Fibroblast of upper back skin (primary cell): ENCODE measurements around the gene B3GALT5.

Source experiments
- DNase-seq: peaks from one replicate; pipeline ENCODE4 v3.0.0-alpha.2; 2013

B3GALT5 gene

DNA sequence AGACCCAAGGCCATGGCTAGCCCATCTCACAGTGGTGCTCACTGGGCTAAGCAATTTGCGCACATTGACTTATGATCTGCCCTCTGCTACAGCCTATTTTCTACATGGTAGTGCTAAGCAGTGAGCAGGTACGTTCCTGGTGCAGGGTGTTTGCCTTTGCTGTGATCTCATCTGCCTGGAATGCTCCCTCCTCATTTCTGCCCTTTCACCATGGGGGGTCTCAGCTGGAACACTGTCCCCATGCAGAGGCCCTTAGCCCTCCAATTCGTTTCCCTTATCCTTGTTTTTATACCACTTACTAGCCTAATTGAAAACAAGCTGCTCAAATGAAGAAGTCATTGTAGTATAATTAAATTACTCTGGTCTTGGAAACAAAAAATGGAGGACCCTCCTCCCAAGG is 2.0 kb upstream of the B3GALT5 start:
- DNase-seq, result no peak

DNA sequence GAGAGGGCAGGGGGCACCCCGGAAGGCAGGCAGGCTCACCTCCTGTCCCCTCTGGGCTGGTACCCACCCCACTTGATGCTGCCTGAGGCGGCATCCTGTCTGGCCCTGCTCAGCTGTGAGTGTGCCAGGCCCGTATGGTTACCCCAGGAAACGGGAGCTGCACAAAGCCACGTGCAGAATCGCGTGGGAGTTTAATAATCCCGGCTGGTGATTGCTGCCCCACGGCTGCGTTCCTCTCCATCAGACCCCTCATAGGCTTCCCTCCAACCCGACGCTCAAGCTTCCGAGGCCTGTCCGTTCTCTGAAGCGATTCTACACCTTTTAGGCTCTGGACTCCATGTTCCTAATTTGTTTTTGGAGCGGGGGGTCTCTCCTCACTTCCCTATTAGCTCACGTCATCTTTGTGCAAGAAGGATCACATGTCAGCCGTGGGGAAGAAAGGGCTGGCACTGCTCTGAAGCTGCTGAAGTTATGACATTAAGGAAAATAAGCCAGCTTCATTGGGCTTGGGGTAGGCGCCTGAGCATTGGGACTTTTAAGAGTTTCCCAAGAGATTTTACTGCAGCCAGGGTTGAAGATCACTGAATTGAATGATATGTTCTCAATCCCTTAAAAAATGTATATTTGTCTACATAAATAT is 1.1 kb upstream of the B3GALT5 start:
- no peak for DNase-seq

DNA sequence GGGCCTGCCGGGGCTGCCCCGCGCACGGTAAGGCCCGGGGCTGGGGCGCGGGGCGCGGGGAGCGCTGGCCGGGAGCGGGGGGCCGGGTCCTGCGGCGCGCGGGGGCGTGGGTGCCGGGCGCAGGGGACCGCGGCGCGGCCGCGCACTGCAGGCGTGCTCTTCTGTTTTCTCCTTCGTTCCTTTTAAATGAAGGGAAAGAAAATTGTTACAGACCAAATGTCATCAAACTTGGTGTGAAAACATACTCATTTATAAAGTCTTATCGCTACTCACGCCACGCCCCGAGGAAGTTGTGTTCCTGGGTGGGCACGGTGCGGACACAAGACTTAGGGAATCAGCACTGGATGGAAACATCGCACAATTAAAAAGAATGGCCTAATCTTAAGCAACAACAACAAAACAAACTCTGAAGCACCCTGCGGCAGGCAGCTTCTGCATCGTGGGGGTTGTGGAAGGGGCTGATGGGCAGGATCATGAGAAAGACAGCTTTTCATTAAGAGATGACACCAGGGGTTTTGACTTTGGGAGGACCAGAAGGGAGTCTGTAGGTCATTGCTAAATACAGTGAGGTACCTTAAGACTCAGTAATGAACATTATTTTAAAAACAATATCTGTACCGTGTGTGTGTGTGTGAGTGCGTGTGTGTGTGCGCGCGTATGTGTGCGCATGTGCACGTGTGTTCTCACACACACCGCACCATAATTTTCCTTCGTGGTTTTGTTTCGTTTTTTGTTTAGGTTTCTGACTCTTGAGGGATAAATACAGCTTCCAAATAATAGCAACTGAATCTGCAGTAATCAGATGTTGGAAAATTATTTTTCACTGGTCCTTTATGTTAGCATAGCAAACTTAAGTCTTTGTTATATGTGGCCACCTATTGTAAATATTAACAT is 548 bp downstream of the B3GALT5 start:
- no peak for DNase-seq

DNA sequence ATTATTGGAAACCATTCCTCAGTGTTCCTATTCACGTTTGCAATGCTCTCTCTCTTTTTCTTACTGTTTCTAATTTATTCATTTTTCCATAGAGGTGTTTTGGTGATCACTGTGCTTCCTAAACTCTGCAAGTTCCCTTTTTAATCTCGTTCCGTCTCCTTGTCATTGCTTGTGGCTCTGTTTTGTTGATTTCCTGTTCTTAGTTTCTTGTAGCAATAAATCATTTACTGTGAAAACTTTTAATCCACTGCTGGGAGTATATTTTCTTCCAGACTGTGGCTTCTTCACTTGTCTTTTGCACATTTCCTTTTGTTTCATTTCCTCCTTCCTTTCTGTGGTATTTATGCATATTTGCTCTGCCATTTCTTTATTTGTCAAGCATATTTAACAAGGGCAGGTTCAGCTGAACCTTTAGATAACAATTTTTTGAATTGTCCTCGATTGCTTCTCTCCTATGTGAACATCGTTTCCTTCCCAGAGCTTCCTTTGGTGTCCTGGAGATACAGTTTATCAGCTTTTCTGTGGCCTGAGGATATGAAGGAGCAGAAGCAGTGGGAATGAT is 3.6 kb downstream of the B3GALT5 start:
- DNase-seq, result no peak

DNA sequence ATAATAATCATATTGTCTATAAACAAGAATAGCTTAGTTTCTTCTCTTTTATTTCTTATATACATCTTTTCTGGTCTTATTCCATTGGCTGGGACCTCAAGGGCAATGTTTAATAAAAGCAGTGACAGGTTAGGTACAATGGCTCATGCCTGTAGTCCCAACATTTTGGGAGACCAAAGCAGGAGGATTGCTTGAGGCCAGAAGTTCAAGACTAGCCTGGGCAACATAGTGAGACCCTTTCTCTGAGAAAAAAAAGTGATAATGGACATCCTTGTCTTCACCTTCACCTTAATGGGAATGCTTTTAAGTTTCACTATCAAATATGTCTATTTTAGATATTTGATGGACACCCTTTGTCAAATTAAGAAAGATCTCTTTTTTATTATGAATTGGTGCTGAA is 8.1 kb downstream of the B3GALT5 start:
- no peak for DNase-seq

DNA sequence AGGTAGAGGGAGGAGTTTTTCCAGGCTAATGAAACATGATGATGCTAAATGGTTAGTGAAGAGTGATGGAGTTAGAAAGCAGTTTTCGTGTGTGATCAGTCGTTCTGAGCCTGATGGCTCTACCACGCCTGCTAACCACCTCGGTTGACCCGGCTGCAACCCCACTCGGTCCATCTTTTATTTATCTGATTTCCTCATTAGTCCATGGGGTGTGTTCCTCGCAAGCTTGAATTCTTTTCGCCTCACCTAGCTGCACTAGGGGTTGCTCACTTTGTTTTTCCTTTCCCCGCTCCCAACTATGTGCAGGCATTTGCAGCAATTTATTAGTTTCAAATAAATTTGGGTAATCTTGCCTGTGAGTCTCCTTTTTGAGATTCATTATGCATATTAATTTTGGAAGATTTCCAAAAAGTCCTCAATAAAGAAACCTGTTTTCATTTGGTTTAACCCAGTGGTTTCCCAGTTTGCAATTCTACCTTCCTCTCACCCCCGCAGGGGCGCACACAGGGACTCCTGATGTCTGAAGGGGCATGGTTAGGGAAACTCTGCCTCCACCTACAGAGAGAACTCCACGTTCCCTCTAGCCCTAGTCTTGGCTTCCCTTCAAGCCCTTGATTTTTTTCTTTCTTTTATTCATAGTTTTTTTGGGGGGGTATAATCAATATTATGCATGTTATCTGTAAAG is 12.6 kb downstream of the B3GALT5 start:
- no peak for DNase-seq

DNA sequence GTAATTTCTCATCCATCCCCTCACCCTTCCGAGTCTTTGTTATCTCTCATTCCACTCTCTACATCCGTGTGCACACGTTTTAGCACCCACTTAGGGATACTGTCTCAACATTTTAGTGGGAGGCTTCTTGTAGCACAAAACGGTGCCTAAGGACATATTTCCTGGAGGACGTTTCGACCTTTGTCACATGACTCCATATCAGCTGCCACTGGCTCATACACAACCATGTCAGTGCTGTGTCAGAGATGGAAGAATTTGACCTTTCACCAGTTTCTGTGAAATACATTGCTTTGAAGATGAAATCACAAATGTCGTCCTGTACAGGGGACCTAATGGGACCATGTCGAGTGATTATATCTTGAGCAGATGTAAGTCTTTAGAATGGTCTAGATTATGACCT is 15.6 kb downstream of the B3GALT5 start:
- DNase-seq, result no peak

DNA sequence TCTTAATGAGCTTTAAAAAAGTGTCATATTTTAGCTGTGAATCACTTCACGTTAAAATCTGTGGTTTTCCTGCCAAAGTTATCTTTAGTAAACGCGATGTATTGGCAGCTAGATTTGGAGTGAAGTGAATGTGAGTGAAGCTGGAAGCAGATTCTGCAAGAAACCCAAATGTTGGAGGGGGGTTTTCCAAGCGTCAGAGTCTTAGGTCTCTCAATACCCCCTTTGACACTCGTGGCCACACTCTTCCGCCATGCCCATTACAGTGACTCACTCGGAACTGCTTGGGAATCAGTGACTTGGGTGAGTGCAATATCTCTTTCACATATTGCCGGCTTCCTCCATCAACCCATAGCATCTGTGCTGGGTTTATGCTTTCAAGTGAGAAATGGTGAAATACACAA is 17.5 kb downstream of the B3GALT5 start:
- peak; percentile 78 for DNase-seq

DNA sequence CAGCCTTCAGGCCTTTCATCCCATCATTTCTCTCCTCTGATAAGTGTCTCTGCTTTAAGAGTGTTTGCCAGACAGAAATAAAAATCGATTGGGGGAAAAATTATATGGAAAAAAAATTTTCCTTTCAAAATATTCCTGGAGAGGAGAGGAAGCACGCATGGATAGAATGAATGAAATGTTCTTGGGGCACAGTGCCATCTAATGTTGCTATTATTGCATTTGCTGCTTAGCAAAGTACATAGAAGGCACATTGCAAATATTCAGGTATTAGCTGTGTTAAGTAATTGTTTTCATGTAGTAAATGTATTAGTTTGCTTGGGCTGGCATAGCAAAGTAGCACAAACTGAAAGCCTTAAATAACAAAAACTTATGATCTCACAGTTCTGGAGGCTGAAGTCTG is 18.1 kb downstream of the B3GALT5 start:
- DNase-seq, result peak; percentile 39

DNA sequence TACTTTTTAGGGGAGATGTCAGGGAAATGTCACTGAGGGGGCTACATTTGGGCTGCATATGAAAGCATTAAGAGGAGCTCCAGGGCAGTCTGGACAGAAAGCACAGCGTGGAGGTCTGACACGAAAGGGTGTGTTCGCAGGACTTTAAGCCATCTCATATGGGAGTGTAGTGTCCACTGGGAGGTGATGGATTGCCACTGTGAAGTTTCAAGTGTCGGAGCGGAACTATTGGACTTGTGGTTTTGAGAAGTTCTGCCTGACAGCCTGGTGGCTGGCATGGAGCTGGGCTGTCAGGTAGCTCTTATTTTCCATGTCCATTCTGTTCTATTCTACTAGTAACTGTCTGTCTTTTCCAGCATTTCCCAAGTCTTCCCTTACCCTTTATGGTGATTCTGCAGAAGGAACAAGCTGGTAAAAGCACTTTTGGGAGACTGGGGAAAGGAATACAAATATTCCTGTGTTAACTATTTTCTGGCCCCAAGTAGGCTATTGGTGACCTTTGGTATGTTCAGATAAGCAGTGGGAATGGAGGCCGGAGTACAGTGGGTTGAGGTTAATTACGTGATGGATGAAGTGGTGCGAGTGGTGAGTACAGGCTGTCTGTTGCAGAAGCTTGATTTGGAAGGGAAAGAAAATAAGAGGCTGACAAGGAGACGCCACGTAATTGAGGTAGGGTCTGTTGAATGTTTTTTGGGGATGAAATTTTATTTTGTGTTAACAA is 19.3 kb downstream of the B3GALT5 start:
- no peak for DNase-seq

DNA sequence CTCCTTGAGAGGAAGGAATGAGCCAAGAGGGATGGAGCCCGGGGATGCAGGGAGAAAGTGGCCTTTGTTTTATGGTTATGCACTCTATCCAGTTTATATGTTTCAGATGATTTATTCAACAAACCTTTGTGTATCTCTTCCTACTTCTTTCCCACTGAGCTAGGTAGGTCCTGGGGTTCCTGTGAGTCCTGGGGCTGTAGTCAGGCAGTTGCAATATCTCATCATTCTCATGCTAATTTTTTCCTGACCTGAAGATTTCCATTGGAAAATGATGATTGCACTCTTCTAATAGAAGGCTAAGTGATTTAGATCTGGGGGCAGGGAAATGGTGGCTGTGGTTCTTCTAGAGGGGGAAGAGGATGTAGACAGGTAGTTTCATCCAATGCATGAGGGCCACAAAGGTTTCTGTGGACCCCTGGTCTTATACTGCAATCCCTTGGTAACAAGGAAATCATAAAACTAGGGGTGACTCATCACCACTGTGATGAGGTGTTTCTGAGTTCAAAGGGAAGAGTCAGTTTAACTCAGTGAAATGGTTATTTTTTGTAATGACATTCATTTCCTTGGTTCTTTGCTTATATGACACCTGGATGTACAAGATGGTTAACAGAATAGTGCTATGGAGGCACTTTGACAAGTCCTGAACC is 20.2 kb downstream of the B3GALT5 start:
- peak; percentile 78 for DNase-seq

DNA sequence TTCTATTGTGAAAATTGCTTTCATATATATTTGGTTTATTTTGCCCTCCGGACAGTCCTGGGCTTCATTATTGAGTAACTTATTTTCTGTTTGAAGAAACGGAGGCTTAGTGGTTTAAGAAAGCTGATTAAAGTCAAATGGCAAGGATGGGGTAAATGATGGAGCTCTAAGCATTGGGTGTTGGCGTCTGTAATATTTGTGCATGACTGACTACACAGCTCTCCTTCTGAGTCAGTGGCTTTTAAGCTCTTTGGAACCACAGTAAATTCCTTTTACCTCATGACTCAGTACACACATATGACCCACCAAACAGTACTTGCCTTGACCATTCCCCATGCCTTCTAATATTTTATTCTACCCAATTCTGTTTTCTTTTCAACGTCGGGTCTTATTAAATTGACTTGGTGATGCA is 21.0 kb downstream of the B3GALT5 start:
- DNase-seq, result peak; percentile 97

DNA sequence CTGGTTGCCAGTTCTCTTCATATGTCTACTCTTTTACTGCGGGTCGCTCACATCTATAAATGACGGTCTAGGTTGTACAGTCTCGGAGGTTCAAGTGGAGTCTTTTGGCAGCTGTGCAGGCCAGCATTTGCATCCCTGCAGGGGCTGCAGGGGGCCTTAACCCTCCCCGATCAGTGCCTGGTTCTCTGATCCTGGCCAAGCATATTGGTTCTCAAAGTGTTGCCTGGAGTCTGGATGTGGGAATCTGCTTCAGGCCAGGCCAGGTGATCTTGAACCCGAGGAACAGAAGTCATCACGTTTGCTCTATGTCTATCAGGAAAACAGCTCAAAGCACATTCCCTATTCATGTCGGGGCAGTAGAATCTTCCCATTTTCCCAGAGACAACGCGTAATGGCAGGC is 21.8 kb downstream of the B3GALT5 start:
- no peak for DNase-seq

DNA sequence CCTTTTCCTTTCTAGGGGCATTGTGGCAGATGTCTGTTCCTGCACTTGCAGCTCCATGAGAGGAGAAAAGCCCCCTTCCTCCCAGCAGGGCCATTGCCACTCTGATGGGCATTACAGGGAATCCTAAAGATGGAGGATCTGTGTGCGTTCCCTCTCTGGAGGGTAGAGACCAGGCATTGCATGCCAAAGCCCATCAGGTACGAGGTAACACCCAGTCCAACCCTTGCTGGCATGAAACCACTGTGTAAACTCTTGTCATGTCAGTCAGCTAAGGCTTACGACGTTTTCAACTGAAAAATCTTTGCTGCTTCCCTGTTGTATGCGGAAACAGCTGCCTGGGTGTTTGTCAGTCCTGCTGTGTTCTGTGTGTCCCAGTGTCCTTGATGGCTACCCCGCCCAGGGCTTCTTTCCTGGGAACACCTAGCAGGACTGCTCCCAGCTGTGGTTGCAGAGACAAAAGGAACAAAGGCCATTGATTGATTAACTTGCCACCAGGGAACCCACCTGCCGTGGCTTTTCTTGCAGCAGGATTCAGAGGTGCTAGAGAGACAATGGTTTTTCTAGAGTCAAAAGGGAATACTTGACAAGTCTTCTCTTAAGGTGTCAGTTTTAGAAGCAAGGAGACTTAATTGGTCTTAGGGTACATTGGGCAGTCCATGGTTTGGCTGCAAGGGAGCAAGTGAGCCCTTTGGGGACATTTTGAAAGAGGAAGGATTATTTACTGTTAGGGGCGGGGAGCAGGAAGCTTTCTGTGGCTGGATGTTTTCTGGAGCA is 24.6 kb downstream of the B3GALT5 start:
- no peak for DNase-seq

DNA sequence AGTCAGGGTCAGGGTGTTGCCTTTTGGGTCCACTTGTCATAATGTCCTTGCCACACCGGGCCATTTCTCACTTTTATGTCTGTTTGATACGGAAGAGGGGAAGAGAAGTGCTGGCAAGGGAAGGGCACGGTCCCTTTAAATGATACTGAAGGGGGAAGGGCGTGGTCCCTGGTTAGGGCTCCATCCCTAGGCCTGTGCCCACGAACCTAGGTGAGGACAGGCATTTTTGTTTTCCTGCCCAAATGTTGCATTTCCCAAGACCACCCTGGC is 25.2 kb downstream of the B3GALT5 start:
- DNase-seq, result no peak

DNA sequence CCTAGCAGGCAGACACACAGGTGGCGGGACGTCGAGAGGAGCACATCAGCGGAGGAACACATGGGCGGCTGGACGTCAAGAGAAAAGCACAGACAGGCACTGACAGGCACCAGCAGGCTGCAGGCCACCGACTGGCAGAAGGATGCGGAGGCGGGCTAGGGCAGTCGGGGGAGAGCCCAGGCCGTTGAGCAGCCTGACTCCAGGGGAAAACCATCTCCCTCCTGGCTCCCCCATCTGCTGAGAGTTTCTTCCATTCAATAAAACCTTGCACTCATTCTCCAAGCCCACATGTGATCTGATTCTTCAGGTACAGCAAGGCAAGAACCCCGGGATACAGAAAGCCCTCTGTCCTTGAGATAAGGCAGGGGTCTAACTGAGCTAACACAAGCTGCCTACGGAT is 25.5 kb downstream of the B3GALT5 start:
- no peak for DNase-seq

DNA sequence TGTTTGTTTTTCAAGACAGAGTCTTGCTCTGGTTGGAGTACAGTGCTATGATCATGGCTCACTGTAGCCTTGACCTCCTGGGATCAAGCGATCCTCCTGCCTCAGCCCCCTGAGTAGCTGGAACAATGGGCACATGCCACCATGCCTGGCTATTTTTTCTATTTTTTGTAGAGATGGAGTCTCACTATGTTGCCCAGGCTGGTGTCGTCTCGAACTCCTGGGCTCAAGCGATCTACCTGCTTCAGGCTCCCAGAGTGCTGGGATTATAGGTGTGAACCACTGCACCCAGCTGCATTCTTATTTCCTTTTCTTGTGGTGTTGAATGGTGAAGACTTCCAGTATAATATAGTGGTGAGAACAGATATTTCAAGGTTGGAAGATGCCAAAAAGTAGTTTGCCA is 28.0 kb downstream of the B3GALT5 start:
- no peak for DNase-seq

DNA sequence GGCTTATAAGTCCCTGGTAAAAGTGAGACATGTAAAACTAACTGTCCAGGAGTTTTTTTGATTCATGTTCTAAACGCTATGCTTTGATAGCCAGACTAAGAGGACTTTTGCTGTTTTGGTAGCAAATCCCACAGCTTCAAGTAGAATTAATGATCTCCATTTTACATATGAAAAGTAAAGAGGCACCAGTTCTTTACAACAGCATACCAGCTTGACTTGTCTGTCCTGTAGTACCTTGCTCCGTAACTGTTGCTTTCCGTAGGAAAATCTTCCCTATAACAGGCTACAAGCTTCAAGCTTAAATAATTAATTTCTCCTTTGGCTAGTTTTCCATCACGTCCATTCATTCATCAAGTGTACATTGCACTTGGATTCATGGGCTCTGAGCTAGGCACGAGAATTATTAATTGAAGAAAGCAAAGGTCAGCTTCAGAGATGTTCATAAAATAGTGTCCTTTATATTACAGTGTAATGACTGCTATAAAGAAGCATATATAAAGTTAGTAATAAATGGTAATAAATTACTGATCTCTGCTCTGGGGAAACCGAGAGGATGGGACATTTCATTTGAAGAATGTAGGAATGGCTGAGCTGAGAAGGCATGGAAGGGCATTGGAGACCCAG is 29.2 kb downstream of the B3GALT5 start:
- DNase-seq, result no peak

DNA sequence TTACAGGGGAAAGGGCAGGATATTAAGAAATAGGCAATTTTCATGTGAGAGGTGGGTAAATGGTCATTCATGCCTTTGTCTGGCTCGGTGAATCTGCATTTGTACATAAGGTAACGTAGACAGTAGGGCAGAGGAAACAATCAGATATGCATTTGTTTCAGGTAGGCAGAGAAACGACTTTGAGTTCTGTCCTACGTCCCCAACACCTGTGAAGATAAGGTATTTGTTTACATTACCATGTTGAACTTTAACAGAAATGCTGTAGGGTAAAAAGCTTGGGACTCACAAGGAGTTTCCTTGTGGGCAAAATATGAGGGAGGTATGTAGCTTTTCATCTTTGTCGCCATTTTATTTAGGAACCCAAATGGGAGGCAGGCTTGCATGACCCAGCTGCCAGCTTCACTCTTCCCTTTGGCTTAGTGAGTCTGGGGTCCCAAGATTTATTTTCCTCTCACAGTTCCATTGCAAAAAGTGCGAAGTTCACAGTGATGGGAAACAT is 31.4 kb downstream of the B3GALT5 start:
- no peak for DNase-seq

DNA sequence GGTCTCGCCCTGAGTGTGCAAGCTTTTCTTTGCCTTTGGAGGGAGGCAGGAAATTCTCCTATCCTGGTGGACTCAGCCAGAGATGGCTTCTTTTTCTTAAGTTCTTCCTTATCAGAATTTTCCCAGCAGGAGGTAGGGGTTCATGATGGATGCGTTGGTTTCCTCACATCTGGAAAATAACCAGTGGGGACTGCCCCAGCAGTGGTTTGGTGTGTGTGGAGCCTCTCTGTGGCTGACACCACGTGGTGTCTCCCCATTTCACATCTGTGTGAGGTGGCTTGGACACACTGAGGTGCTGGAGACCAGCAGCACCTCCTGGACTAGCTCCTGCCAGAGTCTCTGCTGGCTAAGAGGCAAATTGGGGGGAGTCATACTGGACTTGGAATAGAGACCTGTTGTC is 32.6 kb downstream of the B3GALT5 start:
- DNase-seq, result no peak

DNA sequence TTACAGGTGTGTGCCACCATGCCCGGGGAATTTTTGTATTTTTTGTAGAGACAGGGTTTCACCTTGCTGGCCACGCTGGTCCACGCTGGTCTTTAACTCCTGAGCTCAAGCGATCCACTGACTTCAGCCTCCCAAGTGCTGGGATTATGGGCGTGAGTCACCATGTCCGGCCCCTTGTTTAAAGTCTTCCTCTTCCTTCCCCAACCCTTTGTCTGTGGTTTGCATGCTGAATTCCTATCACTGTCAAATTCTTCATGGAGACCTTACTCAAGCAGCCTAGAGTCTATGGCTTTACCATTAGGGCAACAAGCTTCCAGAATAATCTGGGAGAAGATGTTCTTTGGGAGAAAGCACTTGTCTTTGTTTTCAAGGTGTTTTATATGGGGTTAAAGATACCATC is 34.7 kb downstream of the B3GALT5 start:
- peak; percentile 86 for DNase-seq
